ENCODE results near the gene RIPOR1.

RIPOR1 gene

GRCh38 chr16:67539271-67539670 is 10.6 kb downstream of the RIPOR1 start:
- 36% methylated on average over 2 of the region's 4 CpGs for WGBS (ENCODE audit: insufficient coverage)
- no peaks in the 10 kb centered on the region for H3K9me3 ChIP-seq (ENCODE audit: control extremely low read depth in 1 of 5, control insufficient read depth in 4 of 5, insufficient read depth in 2 of 5, low read depth in 1 of 5, low read length in 4 of 5)
- DNase-seq = no peak
- H3K4me1 ChIP-seq (ENCODE audit: control extremely low read depth in 1 of 4, control insufficient read depth in 4 of 4, insufficient read depth in 4 of 4, low read length in 3 of 4) = peaks cover 0 to 52% (median 46%) of the 10 kb centered on the region in 4 experiments
- H3K27me3 ChIP-seq (replicated peaks in 2 of 5; ENCODE audit: control insufficient read depth in 4 of 5, insufficient read depth in 5 of 5, low read length in 4 of 5) = no peaks in the 10 kb centered on the region
- ChIA-PET CTCF (interaction anchor here (0.7 to 15.1 kb wide), 6 partner anchors 7 to 30 kb away, joined by 4 to 308 read pairs (median 8); partner anchors contain the start of gene CTCF), POLR2A (interaction anchor here (0.7 kb wide), 1 partner anchor 8 kb away, joined by 3 read pairs; no protein-coding TSS in a partner anchor)
- peak overlapping the region in 1 of 7 experiments; percentile 79 for H3K4me3 ChIP-seq (ENCODE audit: control insufficient read depth in 1 of 7, extremely low read depth in 1 of 7, insufficient read depth in 4 of 7, low read depth in 2 of 7, low read length in 6 of 7)
- H3K27ac ChIP-seq (ENCODE audit: insufficient read depth in 1 of 2, low read depth in 1 of 2, low read length in 2 of 2, poor library complexity in 1 of 2, severe bottlenecking in 2 of 2) = no peak overlapping the region
- peaks cover 12 to 43% (median 31%) of the 10 kb centered on the region in 4 experiments for H3K36me3 ChIP-seq (ENCODE audit: control insufficient read depth in 4 of 4, insufficient read depth in 4 of 4, low read length in 3 of 4)

DNA sequence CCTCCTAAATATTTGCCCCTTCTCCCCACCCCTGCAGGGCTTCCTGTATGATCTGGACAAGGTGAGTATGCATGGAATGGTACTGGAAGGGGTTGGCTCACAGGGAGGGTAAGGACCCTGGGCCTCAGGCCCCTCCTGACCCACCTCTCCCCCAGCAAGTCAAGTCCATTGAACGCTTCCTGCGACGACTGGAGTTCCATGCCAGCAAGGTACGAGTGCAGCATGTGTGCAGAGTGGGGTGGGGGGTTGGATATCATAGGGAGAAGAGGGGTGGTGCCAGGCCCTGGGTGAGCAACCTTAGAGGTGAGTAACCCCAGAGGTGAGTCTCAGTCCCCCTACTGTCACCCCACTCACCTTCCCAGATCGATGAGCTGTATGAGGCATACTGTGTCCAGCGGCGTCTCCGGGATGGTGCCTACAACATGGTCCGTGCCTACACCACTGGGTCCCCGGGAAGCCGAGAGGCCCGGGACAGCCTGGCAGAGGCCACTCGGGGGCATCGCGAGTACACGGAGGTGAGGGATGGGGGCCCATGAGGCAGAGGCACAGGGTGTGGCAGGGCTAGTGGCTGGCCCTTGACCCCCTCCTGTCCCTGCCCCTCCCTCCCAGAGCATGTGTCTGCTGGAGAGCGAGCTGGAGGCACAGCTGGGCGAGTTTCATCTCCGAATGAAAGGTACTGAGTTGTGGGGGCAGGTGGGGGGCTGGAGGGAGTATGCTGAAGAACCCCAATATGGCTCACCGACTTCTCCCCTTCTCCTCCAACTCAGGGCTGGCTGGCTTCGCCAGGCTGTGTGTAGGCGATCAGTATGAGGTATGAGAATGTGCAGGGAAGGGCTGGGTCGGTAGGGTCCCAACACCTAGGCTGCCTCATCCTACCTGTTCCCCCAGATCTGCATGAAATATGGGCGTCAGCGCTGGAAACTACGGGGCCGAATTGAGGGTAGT is 11.3 kb downstream of the RIPOR1 start:
- POLR2A ChIA-PET = interaction anchor here (0.7 kb wide), 1 partner anchor 8 kb away, joined by 3 read pairs; no protein-coding TSS in a partner anchor
- no peak overlapping the region for H3K27ac ChIP-seq (ENCODE audit: insufficient read depth in 1 of 2, low read depth in 1 of 2, low read length in 2 of 2, poor library complexity in 1 of 2, severe bottlenecking in 2 of 2)
- WGBS (ENCODE audit: insufficient coverage) = 95% methylated on average over 16 of the region's 27 CpGs

GRCh38 chr16:67540756-67541155 is 12.1 kb downstream of the RIPOR1 start:
- ChIA-PET POLR2A (no interaction called here), CTCF (interaction anchor here (1.8 to 15.1 kb wide), 5 partner anchors 9 to 105 kb away, joined by 5 to 308 read pairs (median 10); partner anchors contain the start of genes CARMIL2 and CTCF)
- H3K27ac ChIP-seq (ENCODE audit: insufficient read depth in 1 of 2, low read depth in 1 of 2, low read length in 2 of 2, poor library complexity in 1 of 2, severe bottlenecking in 2 of 2) = no peak overlapping the region
- no peaks in the 10 kb centered on the region for H3K9me3 ChIP-seq (ENCODE audit: control extremely low read depth in 1 of 5, control insufficient read depth in 4 of 5, insufficient read depth in 2 of 5, low read depth in 1 of 5, low read length in 4 of 5)
- no peaks in the 10 kb centered on the region for H3K27me3 ChIP-seq (replicated peaks in 2 of 5; ENCODE audit: control insufficient read depth in 4 of 5, insufficient read depth in 5 of 5, low read length in 4 of 5)
- peaks cover 12 to 57% (median 41%) of the 10 kb centered on the region in 4 experiments for H3K36me3 ChIP-seq (ENCODE audit: control insufficient read depth in 4 of 4, insufficient read depth in 4 of 4, low read length in 3 of 4)
- no peak overlapping the region for H3K4me3 ChIP-seq (ENCODE audit: control insufficient read depth in 1 of 7, extremely low read depth in 1 of 7, insufficient read depth in 4 of 7, low read depth in 2 of 7, low read length in 6 of 7)
- WGBS (ENCODE audit: insufficient coverage) = 100% methylated on average over 1 of the region's 1 CpG
- H3K4me1 ChIP-seq (ENCODE audit: control extremely low read depth in 1 of 4, control insufficient read depth in 4 of 4, insufficient read depth in 4 of 4, low read length in 3 of 4) = peaks cover 0 to 57% (median 40%) of the 10 kb centered on the region in 4 experiments
- DNase-seq = no peak

More for the DNA sequence above, 11.3 kb downstream of the RIPOR1 start:
- no peak for DNase-seq
- Histone ChIP-seq H3K27me3 (replicated peaks in 2 of 5; ENCODE audit: control insufficient read depth in 4 of 5, insufficient read depth in 5 of 5, low read length in 4 of 5) (no peaks in the 10 kb centered on the region), H3K4me1 (ENCODE audit: control extremely low read depth in 1 of 4, control insufficient read depth in 4 of 4, insufficient read depth in 4 of 4, low read length in 3 of 4) (peaks cover 0 to 58% (median 42%) of the 10 kb centered on the region in 4 experiments), H3K4me3 (ENCODE audit: control insufficient read depth in 1 of 7, extremely low read depth in 1 of 7, insufficient read depth in 4 of 7, low read depth in 2 of 7, low read length in 6 of 7) (no peak overlapping the region), H3K36me3 (ENCODE audit: control insufficient read depth in 4 of 4, insufficient read depth in 4 of 4, low read length in 3 of 4) (peaks cover 12 to 49% (median 36%) of the 10 kb centered on the region in 4 experiments), H3K9me3 (ENCODE audit: control extremely low read depth in 1 of 5, control insufficient read depth in 4 of 5, insufficient read depth in 2 of 5, low read depth in 1 of 5, low read length in 4 of 5) (no peaks in the 10 kb centered on the region)
- CTCF ChIA-PET = interaction anchor here (0.7 to 15.1 kb wide), 7 partner anchors 8 to 30 kb away, joined by 4 to 308 read pairs (median 6); partner anchors contain the start of gene CTCF

- Histone ChIP-seq H3K36me3 (ENCODE audit: control insufficient read depth in 4 of 4, insufficient read depth in 4 of 4, low read length in 3 of 4) (peaks cover 12 to 66% (median 45%) of the 10 kb centered on the region in 4 experiments), H3K4me1 (ENCODE audit: control extremely low read depth in 1 of 4, control insufficient read depth in 4 of 4, insufficient read depth in 4 of 4, low read length in 3 of 4) (peaks cover 0 to 56% (median 41%) of the 10 kb centered on the region in 4 experiments), H3K27me3 (replicated peaks in 2 of 5; ENCODE audit: control insufficient read depth in 4 of 5, insufficient read depth in 5 of 5, low read length in 4 of 5) (no peaks in the 10 kb centered on the region), H3K9me3 (ENCODE audit: control extremely low read depth in 1 of 5, control insufficient read depth in 4 of 5, insufficient read depth in 2 of 5, low read depth in 1 of 5, low read length in 4 of 5) (no peaks in the 10 kb centered on the region), H3K27ac (ENCODE audit: insufficient read depth in 1 of 2, low read depth in 1 of 2, low read length in 2 of 2, poor library complexity in 1 of 2, severe bottlenecking in 2 of 2) (peak overlapping the region in 1 of 2 experiments; percentile 47), H3K4me3 (ENCODE audit: control insufficient read depth in 1 of 7, extremely low read depth in 1 of 7, insufficient read depth in 4 of 7, low read depth in 2 of 7, low read length in 6 of 7) (no peak overlapping the region)
- ChIA-PET CTCF (interaction anchor here (1.3 to 15.1 kb wide), 6 partner anchors 10 to 126 kb away, joined by 3 to 308 read pairs (median 8); partner anchors contain the start of genes CARMIL2 and CTCF), POLR2A (interaction anchor here (0.6 to 1.2 kb wide), 2 partner anchors 21 to 121 kb away, joined by 3 read pairs; no protein-coding TSS in a partner anchor)
- DNase-seq = no peak
- WGBS (ENCODE audit: insufficient coverage) = 96% methylated on average over 11 of the region's 14 CpGs
Measured at GRCh38 chr16:67541391-67542263, 13.0 kb downstream of the RIPOR1 start.

DNA sequence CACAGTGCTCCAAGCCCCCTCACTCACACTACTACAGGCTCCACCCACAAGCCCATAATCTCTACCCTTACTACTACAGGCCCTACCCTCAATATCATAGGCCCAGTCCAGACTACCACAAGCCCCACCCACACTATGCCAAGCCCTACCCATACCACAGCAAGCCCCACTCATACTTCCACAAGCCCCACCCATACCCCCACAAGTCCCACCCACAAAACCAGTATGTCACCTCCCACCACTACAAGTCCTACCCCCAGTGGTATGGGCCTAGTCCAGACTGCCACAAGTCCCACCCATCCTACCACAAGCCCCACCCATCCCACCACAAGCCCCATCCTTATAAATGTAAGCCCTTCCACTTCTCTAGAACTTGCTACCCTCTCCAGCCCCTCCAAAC is 13.8 kb downstream of the RIPOR1 start:
- ChIA-PET POLR2A (interaction anchor here (0.6 to 1.2 kb wide), 2 partner anchors 20 to 120 kb away, joined by 3 read pairs; no protein-coding TSS in a partner anchor), CTCF (interaction anchor here (1.3 to 15.1 kb wide), 5 partner anchors 10 to 125 kb away, joined by 3 to 308 read pairs (median 22); partner anchors contain the start of genes CARMIL2 and CTCF)
- peak; percentile 94 to 98 (median 98) for DNase-seq
- Histone ChIP-seq H3K9me3 (ENCODE audit: control extremely low read depth in 1 of 5, control insufficient read depth in 4 of 5, insufficient read depth in 2 of 5, low read depth in 1 of 5, low read length in 4 of 5) (no peaks in the 10 kb centered on the region), H3K4me3 (ENCODE audit: control insufficient read depth in 1 of 7, extremely low read depth in 1 of 7, insufficient read depth in 4 of 7, low read depth in 2 of 7, low read length in 6 of 7) (no peak overlapping the region), H3K4me1 (ENCODE audit: control extremely low read depth in 1 of 4, control insufficient read depth in 4 of 4, insufficient read depth in 4 of 4, low read length in 3 of 4) (peaks cover 0 to 59% (median 42%) of the 10 kb centered on the region in 4 experiments), H3K36me3 (ENCODE audit: control insufficient read depth in 4 of 4, insufficient read depth in 4 of 4, low read length in 3 of 4) (peaks cover 12 to 68% (median 46%) of the 10 kb centered on the region in 4 experiments), H3K27ac (ENCODE audit: insufficient read depth in 1 of 2, low read depth in 1 of 2, low read length in 2 of 2, poor library complexity in 1 of 2, severe bottlenecking in 2 of 2) (peak overlapping the region in 1 of 2 experiments; percentile 47), H3K27me3 (replicated peaks in 2 of 5; ENCODE audit: control insufficient read depth in 4 of 5, insufficient read depth in 5 of 5, low read length in 4 of 5) (no peaks in the 10 kb centered on the region)

DNA sequence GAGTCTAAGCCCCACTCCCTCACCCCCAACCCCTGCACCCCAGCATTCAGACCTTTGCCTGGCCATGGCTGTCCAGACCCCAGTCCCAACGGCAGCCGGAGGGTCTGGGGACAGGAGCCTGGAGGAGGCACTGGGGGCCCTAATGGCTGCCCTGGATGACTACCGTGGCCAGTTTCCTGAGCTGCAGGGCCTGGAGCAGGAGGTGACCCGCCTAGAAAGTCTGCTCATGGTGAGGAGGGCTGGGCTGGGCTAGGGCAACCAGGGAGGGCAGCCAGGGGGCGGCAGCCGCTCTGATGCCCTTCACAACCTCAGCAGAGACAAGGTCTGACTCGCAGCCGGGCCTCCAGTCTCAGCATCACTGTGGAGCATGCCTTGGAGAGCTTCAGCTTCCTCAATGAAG is 14.4 kb downstream of the RIPOR1 start:
- CTCF ChIA-PET = interaction anchor here (1.2 to 15.1 kb wide), 5 partner anchors 11 to 102 kb away, joined by 3 to 308 read pairs (median 22); partner anchors contain the start of genes CARMIL2 and CTCF
- Histone ChIP-seq H3K36me3 (ENCODE audit: control insufficient read depth in 4 of 4, insufficient read depth in 4 of 4, low read length in 3 of 4) (peaks cover 12 to 68% (median 46%) of the 10 kb centered on the region in 4 experiments), H3K9me3 (ENCODE audit: control extremely low read depth in 1 of 5, control insufficient read depth in 4 of 5, insufficient read depth in 2 of 5, low read depth in 1 of 5, low read length in 4 of 5) (no peaks in the 10 kb centered on the region), H3K4me1 (ENCODE audit: control extremely low read depth in 1 of 4, control insufficient read depth in 4 of 4, insufficient read depth in 4 of 4, low read length in 3 of 4) (peaks cover 0 to 62% (median 45%) of the 10 kb centered on the region in 4 experiments), H3K27me3 (replicated peaks in 2 of 5; ENCODE audit: control insufficient read depth in 4 of 5, insufficient read depth in 5 of 5, low read length in 4 of 5) (no peaks in the 10 kb centered on the region), H3K27ac (ENCODE audit: insufficient read depth in 1 of 2, low read depth in 1 of 2, low read length in 2 of 2, poor library complexity in 1 of 2, severe bottlenecking in 2 of 2) (no peak overlapping the region), H3K4me3 (ENCODE audit: control insufficient read depth in 1 of 7, extremely low read depth in 1 of 7, insufficient read depth in 4 of 7, low read depth in 2 of 7, low read length in 6 of 7) (no peak overlapping the region)
- 97% methylated on average over 6 of the region's 8 CpGs for WGBS (ENCODE audit: insufficient coverage)
- POLR2A ChIA-PET = interaction anchor here (0.6 to 3.0 kb wide), 3 partner anchors 20 to 37 kb away, joined by 3 to 12 read pairs (median 3); partner anchors contain the start of gene CTCF
- DNase-seq = no peak

Measured in common myeloid progenitor, CD34-positive (primary cell).